PC-9 (cell line): ENCODE data around the gene SCAPER. TPM values are rescaled to one million over a fixed set of nuclear protein-coding genes. Genes with fewer than 3 reads are reported as not detected.

Experiments used
- BruUV-seq: library from RNA; stranded (reverse); fragments of 400-500 nt; replicated peaks from 2 replicates; lab custom pipeline; 2021; lab: Mats Ljungman, UMichigan
- CTCF ChIA-PET: fragments of 300-600 bp; sonication (Branson Sonifier 250); formaldehyde crosslinking; loops from one replicate; lab custom pipeline; 2022; ENCODE audit warnings: antibody characterized with exemption; lab: Charles Lee
- POLR2A ChIA-PET: fragments of 300-600 bp; sonication (Branson Sonifier 250); formaldehyde crosslinking; loops from one replicate; lab custom pipeline; 2022; ENCODE audit warnings: antibody characterized with exemption; ENCODE audit not compliant: unreplicated experiment; lab: Charles Lee
- DNase-seq, 2 experiments: peaks; one replicate each; pipeline versions ENCODE4 v3.0.0 to v3.0.0-alpha.2; 2015 to 2022; ENCODE audit warnings: mixed read lengths in 1 of 2
- H2AFZ ChIP-seq: fragments of 200-600 bp; sonication (generic); 2 replicates; pipeline ENCODE4 v1.8.1; 2017; ENCODE audit warnings: antibody characterized with exemption
- H3F3A ChIP-seq: fragments of 200-600 bp; sonication (generic); 2 replicates; pipeline ENCODE4 v1.8.1; 2017; ENCODE audit warnings: antibody characterized with exemption, mild to moderate bottlenecking, low read depth; ENCODE audit not compliant: insufficient read depth
- H3K27ac ChIP-seq: fragments of 200-600 bp; sonication (generic); 2 replicates; pipeline ENCODE4 v1.6.1; 2016; ENCODE audit warnings: mixed run types
- H3K27me3 ChIP-seq: fragments of 200-600 bp; sonication (generic); 2 replicates; pipeline ENCODE4 v1.6.1; 2016; ENCODE audit warnings: low read depth, mixed run types; ENCODE audit not compliant: insufficient read depth
- H3K36me3 ChIP-seq: fragments of 200-600 bp; sonication (generic); 2 replicates; pipeline ENCODE4 v1.6.1; 2016; ENCODE audit warnings: low read depth, mixed run types
- H3K4me1 ChIP-seq: fragments of 200-600 bp; sonication (generic); replicated peaks from 2 replicates; pipeline ENCODE4 v1.6.1; 2016; ENCODE audit warnings: mixed run types; ENCODE audit not compliant: insufficient read depth
- H3K4me2 ChIP-seq: fragments of 200-600 bp; sonication (generic); 2 replicates; pipeline ENCODE4 v1.6.1; 2017; ENCODE audit warnings: mixed run types
- H3K4me3 ChIP-seq: fragments of 200-600 bp; sonication (generic); 2 replicates; pipeline ENCODE4 v1.6.1; 2016; ENCODE audit warnings: mixed run types
- H3K79me2 ChIP-seq: fragments of 200-600 bp; sonication (generic); 2 replicates; pipeline ENCODE4 v1.6.1; 2017; ENCODE audit warnings: low read depth, mixed run types
- H3K9me2 ChIP-seq: fragments of 200-600 bp; sonication (generic); 2 replicates; pipeline ENCODE4 v1.8.1; 2017; ENCODE audit warnings: mild to moderate bottlenecking; ENCODE audit not compliant: insufficient read depth
- H3K9me3 ChIP-seq: fragments of 200-600 bp; sonication (generic); 2 replicates; pipeline ENCODE4 v1.8.1; 2016; ENCODE audit warnings: low read depth; ENCODE audit not compliant: insufficient read depth
- H4K20me1 ChIP-seq: fragments of 200-600 bp; sonication (generic); 2 replicates; pipeline ENCODE4 v1.8.1; 2017; ENCODE audit not compliant: insufficient read depth
- EZH2 ChIP-seq: fragments of 200-600 bp; sonication (generic); IDR thresholded peaks from 2 replicates; pipeline ENCODE4 v1.8.0; 2017; ENCODE audit warnings: antibody characterized with exemption, low read depth
- intact Hi-C: fragments of 100-400 bp; cut with micrococcal nuclease; formaldehyde crosslinking; loops from one replicate; pipeline ENCODE4 v1.10.0; 2022; ENCODE audit not compliant: unreplicated experiment
- total RNA-seq: library from RNA; stranded (reverse); gene quantifications from 2 replicates; pipeline ENCODE4 v1.2.3, GENCODE V29; 2021
- TF ChIP-seq, protein P1 (sequence below): fragments of 200-600 bp; sonication (generic); conservative IDR thresholded peaks from 2 replicates; pipeline ENCODE4 v1.6.1; 2017; ENCODE audit warnings: mixed run types, antibody characterized with exemption, mild to moderate bottlenecking, moderate library complexity

The SCAPER gene
- total RNA-seq, 1 experiment from 2014 or later, result 18.7 TPM

DNA sequence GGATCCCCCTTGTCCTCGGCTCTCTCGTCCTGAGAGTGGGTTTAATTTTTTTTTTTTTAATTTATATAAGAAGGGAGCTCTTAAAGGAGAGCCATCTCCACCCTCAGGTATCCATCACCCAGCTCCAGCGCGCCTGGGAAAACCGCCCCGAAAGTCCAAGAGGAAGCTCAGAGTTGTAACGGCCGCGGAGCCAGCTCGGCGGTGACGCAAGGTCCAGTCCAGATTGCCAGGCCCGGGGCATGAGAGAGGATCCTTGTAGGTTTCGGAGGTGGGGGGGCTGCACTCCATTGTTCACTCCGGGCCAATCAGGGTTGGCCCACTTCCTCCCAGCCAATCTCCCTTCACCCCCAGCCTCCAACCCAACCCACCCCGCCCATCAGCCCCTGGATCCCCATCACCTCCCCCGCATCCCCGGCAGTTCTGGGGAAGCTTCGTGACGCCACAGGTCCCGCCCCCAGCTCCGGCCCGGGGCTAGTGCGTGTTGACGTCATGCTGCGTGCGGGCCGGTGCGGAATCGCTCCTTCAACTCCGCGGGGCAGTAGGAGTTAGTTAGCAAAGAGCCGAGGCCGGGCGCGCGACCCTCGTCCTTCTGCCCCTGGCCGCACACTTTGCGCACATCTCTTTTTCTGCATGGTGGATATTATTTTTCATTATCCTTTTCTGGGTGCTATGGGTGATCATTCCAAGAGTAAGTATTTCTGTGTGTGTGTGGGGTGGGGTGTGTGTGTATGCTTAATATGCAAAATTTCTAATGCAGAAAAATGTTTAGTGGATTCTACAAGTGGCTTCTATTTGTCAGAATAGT lies 568.7 kb downstream of the SCAPER start, which contains the start of gene ISL2:
Gene ISL2 (plus strand): TSS at position 520 of the 805 bp plus-strand sequence. CDS start 111 bp downstream, at position 631.
- TF ChIP-seq, protein P1, sequence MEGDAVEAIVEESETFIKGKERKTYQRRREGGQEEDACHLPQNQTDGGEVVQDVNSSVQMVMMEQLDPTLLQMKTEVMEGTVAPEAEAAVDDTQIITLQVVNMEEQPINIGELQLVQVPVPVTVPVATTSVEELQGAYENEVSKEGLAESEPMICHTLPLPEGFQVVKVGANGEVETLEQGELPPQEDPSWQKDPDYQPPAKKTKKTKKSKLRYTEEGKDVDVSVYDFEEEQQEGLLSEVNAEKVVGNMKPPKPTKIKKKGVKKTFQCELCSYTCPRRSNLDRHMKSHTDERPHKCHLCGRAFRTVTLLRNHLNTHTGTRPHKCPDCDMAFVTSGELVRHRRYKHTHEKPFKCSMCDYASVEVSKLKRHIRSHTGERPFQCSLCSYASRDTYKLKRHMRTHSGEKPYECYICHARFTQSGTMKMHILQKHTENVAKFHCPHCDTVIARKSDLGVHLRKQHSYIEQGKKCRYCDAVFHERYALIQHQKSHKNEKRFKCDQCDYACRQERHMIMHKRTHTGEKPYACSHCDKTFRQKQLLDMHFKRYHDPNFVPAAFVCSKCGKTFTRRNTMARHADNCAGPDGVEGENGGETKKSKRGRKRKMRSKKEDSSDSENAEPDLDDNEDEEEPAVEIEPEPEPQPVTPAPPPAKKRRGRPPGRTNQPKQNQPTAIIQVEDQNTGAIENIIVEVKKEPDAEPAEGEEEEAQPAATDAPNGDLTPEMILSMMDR, result no peak
- TF ChIP-seq EZH2, result no peak
- no TSS peak for BruUV-seq
- intact Hi-C loops, result no loop called here
- no peaks in the 10 kb centered on the region for H3K4me1 ChIP-seq
- no peaks in the 10 kb centered on the region for H3K27me3 ChIP-seq
- H3K9me3 ChIP-seq, result no peaks in the 10 kb centered on the region
- CTCF ChIA-PET, result interaction anchor here (0.6 kb wide), 2 partner anchors 136 to 293 kb away, joined by 4 to 5 read pairs; no protein-coding TSS in a partner anchor
- no peaks in the 10 kb centered on the region for H3K9me2 ChIP-seq
- no peak within 1 kb of the TSS for H3K4me2 ChIP-seq
- H3K36me3 ChIP-seq, result no peaks in the 10 kb centered on the region
- H4K20me1 ChIP-seq, result no peaks in the 10 kb centered on the region
- POLR2A ChIA-PET, result interaction anchor here (0.6 kb wide), 1 partner anchor 123 kb away, joined by 10 read pairs; no protein-coding TSS in a partner anchor
- no peak within 1 kb of the TSS for H3K27ac ChIP-seq
- no peak within 1 kb of the TSS for H3K4me3 ChIP-seq
- H3K79me2 ChIP-seq, result no peaks in the 10 kb centered on the region
- DNase-seq, result no peak
- no peak within 1 kb of the TSS for H2AFZ ChIP-seq
- no peaks in the 10 kb centered on the region for H3F3A ChIP-seq

DNA sequence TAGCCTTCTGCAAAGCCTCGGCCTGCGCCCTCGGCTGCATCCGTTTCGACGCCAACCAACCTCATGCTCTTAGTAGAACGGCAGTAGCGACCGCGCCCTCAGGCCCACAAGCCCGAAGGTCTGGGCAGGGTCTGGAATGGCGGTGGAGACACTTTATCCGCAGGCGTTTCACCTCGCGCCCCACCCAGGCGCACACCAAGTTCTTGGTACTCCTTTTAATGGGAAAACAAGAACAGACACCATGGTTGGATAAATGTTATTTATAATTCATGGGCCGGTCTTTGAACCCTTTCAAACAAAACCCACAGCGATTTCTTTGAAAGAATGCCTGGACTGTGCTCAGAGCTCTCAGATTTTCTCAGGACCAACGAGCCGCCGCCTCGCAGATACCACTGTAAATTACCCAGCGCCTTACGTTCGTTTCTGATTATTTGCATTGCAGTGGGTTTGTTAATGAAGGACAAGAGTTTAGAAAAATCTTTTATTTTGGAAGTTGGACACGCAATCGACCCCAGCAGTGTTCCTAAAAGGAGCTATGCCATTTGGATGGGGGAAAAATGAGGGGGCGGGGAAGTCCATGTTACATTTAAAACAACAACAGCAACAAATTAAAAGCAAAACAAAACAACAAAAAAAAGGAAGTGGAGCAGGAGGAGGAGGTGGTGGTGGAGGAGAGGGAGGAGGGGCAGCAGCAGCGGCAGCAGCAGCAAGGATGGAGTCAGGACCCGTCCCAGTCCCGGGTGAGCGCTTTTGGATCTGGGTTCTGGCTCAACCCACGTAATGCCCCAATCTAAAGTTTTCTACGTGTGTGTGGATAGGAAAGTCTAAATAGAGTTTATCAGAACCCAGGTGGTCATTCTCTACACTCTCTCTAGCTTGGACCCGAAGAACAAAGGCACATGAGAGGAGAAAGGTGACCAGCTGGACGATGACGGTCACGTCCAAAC lies 569.6 kb downstream of the SCAPER start:
- TF ChIP-seq EZH2, result no peak
- TF ChIP-seq, protein P1, result no peak
- Histone ChIP-seq H3F3A (no peaks in the 10 kb centered on the region), H3K4me3 (no peak overlapping the region), H3K9me2 (no peaks in the 10 kb centered on the region), H3K4me1 (no peaks in the 10 kb centered on the region), H4K20me1 (no peaks in the 10 kb centered on the region), H3K4me2 (no peak overlapping the region), H2AFZ (no peak overlapping the region), H3K27ac (no peak overlapping the region), H3K36me3 (no peaks in the 10 kb centered on the region), H3K79me2 (no peaks in the 10 kb centered on the region), H3K9me3 (no peaks in the 10 kb centered on the region), H3K27me3 (no peaks in the 10 kb centered on the region)
- CTCF ChIA-PET, result interaction anchor here (0.6 kb wide), 2 partner anchors 135 to 294 kb away, joined by 4 to 5 read pairs; no protein-coding TSS in a partner anchor
- no TSS peak for BruUV-seq
- POLR2A ChIA-PET, result interaction anchor here (0.6 kb wide), 1 partner anchor 122 kb away, joined by 10 read pairs; no protein-coding TSS in a partner anchor
- intact Hi-C loops, result no loop called here
- DNase-seq, result no peak
